HEK293 (cell line): ENCODE measurements around the gene DVL1.

Source experiments
- YY1 ChIP-seq: fragments of 450-650 bp; formaldehyde crosslinking; IDR thresholded peaks from 2 replicates; pipeline ENCODE4 v1.5.1; 2018; ENCODE audit warnings: missing biosample characterization, missing genetic modification characterization
- ZNF140 ChIP-seq: fragments of 450-650 bp; formaldehyde crosslinking; IDR thresholded peaks from 2 replicates; pipeline ENCODE4 v1.5.1; 2016; ENCODE audit warnings: missing biosample characterization, missing genetic modification characterization
- ZNF274 ChIP-seq, 2 experiments: fragments of 200-500 bp in 1 of 2; fragments of 450-650 bp in 1 of 2; sonication (Bioruptor generic) in 1 of 2; formaldehyde crosslinking in 1 of 2; IDR thresholded peaks; 2 replicates each; pipeline versions ENCODE4 v1.5.1 to v1.6.1; 2014 to 2016; ENCODE audit warnings: borderline replicate concordance in 1 of 2, inconsistent platforms in 1 of 2, low read length in 1 of 2, missing biosample characterization in 1 of 2, missing genetic modification characterization in 1 of 2
- ZNF302 ChIP-seq: fragments of 450-650 bp; formaldehyde crosslinking; IDR thresholded peaks from 2 replicates; pipeline ENCODE4 v1.5.1; 2016; ENCODE audit warnings: missing biosample characterization, missing genetic modification characterization, low read depth
- ZNF658 ChIP-seq: fragments of 450-650 bp; formaldehyde crosslinking; IDR thresholded peaks from 2 replicates; pipeline ENCODE4; 2016; ENCODE audit warnings: missing biosample characterization, missing genetic modification characterization
- TF ChIP-seq, protein P1 (sequence below): fragments of 450-650 bp; formaldehyde crosslinking; IDR thresholded peaks from 2 replicates; pipeline ENCODE4 v1.5.1; 2016; ENCODE audit warnings: missing biosample characterization, missing genetic modification characterization
- TF ChIP-seq, protein P2 (sequence below): fragments of 450-650 bp; formaldehyde crosslinking; IDR thresholded peaks from 2 replicates; pipeline ENCODE4 v1.5.1; 2016; ENCODE audit warnings: missing biosample characterization, missing genetic modification characterization, low read depth
- TF ChIP-seq, protein P3 (sequence below): fragments of 450-650 bp; formaldehyde crosslinking; IDR thresholded peaks from 2 replicates; pipeline ENCODE4 v1.5.1; 2016; ENCODE audit warnings: missing biosample characterization, missing genetic modification characterization

- TF ChIP-seq ZNF658 (tag by site-specific recombination) (no peak), ZNF274 (IDR thresholded peaks at IDR 0.05; ENCODE audit: low read length) (no peak), ZNF274 (tag by site-specific recombination; IDR thresholded peaks at IDR 0.05; ENCODE audit: borderline replicate concordance) (no peak), ZNF302 (tag by site-specific recombination) (no peak), YY1 (tag by site-specific recombination) (no peak), ZNF140 (tag by site-specific recombination) (no peak)
- TF ChIP-seq, protein P1, sequence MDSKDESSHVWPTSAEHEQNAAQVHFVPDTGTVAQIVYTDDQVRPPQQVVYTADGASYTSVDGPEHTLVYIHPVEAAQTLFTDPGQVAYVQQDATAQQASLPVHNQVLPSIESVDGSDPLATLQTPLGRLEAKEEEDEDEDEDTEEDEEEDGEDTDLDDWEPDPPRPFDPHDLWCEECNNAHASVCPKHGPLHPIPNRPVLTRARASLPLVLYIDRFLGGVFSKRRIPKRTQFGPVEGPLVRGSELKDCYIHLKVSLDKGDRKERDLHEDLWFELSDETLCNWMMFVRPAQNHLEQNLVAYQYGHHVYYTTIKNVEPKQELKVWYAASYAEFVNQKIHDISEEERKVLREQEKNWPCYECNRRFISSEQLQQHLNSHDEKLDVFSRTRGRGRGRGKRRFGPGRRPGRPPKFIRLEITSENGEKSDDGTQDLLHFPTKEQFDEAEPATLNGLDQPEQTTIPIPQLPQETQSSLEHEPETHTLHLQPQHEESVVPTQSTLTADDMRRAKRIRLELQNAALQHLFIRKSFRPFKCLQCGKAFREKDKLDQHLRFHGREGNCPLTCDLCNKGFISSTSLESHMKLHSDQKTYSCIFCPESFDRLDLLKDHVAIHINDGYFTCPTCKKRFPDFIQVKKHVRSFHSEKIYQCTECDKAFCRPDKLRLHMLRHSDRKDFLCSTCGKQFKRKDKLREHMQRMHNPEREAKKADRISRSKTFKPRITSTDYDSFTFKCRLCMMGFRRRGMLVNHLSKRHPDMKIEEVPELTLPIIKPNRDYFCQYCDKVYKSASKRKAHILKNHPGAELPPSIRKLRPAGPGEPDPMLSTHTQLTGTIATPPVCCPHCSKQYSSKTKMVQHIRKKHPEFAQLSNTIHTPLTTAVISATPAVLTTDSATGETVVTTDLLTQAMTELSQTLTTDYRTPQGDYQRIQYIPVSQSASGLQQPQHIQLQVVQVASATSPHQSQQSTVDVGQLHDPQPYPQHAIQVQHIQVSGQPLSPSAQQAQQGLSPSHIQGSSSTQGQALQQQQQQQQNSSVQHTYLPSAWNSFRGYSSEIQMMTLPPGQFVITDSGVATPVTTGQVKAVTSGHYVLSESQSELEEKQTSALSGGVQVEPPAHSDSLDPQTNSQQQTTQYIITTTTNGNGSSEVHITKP (tag by site-specific recombination), result no peak
- TF ChIP-seq, protein P2, sequence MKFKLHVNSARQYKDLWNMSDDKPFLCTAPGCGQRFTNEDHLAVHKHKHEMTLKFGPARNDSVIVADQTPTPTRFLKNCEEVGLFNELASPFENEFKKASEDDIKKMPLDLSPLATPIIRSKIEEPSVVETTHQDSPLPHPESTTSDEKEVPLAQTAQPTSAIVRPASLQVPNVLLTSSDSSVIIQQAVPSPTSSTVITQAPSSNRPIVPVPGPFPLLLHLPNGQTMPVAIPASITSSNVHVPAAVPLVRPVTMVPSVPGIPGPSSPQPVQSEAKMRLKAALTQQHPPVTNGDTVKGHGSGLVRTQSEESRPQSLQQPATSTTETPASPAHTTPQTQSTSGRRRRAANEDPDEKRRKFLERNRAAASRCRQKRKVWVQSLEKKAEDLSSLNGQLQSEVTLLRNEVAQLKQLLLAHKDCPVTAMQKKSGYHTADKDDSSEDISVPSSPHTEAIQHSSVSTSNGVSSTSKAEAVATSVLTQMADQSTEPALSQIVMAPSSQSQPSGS (tag by site-specific recombination), result no peak
- TF ChIP-seq, protein P3, sequence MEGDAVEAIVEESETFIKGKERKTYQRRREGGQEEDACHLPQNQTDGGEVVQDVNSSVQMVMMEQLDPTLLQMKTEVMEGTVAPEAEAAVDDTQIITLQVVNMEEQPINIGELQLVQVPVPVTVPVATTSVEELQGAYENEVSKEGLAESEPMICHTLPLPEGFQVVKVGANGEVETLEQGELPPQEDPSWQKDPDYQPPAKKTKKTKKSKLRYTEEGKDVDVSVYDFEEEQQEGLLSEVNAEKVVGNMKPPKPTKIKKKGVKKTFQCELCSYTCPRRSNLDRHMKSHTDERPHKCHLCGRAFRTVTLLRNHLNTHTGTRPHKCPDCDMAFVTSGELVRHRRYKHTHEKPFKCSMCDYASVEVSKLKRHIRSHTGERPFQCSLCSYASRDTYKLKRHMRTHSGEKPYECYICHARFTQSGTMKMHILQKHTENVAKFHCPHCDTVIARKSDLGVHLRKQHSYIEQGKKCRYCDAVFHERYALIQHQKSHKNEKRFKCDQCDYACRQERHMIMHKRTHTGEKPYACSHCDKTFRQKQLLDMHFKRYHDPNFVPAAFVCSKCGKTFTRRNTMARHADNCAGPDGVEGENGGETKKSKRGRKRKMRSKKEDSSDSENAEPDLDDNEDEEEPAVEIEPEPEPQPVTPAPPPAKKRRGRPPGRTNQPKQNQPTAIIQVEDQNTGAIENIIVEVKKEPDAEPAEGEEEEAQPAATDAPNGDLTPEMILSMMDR (tag by site-specific recombination), result no peak
These were observed 21.6 kb upstream of the DVL1 start for GRCh38 chr1:1370771-1371300.
